Stimulated activated CD8-positive, alpha-beta memory T cell treated with anti-CD3 and anti-CD28 coated beads, Interleukin-2, amount 100 ng/mL, for 48 hours (primary cell): ENCODE results near the gene PANX3.

ENCODE experiments used
- DNase-seq, 2 donors: peaks; one replicate each; pipeline ENCODE4 v3.0.0-alpha.2; 2020; ENCODE audit warnings: low read depth in 2 of 2

The PANX3 gene

DNA sequence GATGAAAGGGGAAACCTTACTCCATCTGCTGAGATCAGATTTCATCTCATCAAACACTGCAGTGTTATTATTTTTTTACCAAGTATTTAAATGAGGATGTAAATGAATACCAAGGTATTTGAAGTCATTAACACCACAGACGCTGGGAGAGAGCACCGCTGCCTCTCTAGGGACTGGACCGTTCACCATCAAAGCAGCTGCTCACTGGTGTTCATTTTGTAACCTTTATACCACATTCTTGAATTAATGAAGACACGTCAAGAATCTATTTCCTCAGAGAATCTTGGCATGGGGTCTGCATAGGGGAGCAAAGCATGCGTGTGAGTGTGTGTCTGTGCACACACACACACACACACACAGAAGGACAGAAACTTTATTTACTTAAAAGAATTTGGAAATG is 46.7 kb downstream of the PANX3 start:
- no peak for DNase-seq

DNA sequence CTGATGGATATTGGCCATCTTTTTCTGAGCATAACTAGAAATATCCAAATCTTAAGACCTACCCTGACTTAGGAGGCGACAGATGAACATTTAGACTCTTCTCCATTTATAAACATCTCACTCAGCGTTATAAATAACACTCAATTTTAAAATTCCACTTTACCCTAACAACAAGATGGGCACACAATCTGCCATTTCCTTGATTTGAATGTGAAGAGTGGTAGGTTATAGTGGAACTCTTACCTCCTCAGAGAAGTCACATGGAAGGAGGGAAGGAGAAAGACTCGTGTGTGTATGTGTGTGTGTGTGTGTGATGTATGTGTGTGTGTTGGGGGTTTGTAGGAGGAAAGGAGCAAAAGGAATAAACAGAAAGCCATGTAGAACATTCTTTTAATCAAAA is 47.3 kb downstream of the PANX3 start:
- no peak for DNase-seq

DNA sequence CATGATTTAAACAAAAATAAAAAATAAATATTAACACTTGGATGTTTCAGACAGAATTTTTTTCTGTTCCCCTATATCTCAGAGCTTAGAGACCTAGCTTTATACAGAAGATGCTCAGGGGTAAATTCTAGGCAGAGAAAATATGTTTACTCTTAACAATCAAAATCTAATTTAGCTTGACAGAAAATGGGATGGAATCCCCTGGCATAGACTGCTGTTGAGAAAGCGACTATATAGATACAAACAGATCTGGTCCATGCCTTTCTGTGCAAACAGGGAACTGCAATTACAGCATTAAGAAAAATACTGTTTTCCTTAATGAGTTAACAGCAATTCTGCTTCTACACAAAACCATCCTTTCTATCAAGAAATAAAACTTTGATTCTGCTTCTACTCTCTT is 47.8 kb downstream of the PANX3 start:
- no peak for DNase-seq

- DNase-seq, result no peak
Observed at GRCh38 chr11:124661553-124661952, 50.3 kb downstream of the PANX3 start.

- no peak for DNase-seq
Observed at GRCh38 chr11:124662106-124662505, 50.9 kb downstream of the PANX3 start.

- no peak for DNase-seq
Observed at GRCh38 chr11:124663861-124664260, 52.6 kb downstream of the PANX3 start.

- DNase-seq, result no peak
Observed at GRCh38 chr11:124667601-124668000, 56.4 kb downstream of the PANX3 start.

- DNase-seq, result no peak
Observed at GRCh38 chr11:124669193-124669592, 58.0 kb downstream of the PANX3 start.
